ENCODE data around the gene SEPTIN2. TPM values are rescaled to one million over a fixed set of nuclear protein-coding genes. Genes with fewer than 3 reads are reported as not detected.
"Not testable (repeated sequence)": the region's sequence is repeated elsewhere in the genome, so short reads cannot be mapped to it uniquely, and the experiment has no call there.

Gene SEPTIN2
- total RNA-seq, 1 donor from 2014 or later = 529 TPM

DNA sequence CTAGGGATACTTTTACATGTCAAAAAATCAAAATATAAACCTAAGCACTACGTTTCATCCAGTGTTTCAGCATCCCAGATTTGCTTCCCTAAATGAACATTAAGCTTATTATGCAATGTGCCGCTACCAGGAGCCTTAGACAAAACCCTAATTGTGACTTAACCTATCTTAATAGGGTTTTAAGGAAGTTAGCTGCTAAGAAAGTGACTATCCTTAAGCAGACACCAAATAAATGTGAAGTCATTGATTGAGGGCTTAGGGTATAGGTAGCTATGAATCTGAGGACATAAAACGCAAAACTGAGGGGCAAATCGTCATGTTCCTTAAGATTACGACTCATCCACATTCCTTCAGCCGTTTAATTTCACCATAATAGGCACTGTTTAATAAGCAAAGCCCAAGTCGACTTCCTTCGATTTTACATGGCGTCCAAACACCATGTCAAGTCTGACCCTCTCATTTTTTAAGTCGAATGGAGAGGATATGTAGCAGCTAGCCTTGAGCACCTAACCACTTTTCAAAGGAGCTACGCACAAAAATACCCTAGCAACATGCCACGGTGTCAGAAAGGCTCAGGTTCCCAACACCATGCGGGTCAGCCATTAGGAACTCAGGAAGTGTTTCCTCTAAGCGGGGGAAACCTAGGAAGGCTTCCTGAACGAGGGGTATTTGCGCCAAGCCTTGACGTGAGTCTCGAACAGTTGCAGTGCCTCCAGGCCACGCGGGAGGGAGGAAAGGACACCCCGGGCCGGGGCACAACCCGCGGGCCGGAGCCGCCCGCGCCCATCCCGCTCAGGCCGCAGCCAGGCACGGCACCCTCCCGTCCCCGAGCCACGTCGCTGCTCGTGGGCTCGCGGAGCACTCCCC, 1.3 kb upstream of the SEPTIN2 start:
- DNase-seq = peak; percentile 66

- DNase-seq = peak; percentile 100
Measured at GRCh38 chr2:241315093-241315878, 439 bp upstream of the SEPTIN2 start, which contains the start of gene HDLBP. Gene HDLBP (minus strand): TSS chr2:241315672. CDS start chr2:241266869, 48,803 bp downstream.

DNA sequence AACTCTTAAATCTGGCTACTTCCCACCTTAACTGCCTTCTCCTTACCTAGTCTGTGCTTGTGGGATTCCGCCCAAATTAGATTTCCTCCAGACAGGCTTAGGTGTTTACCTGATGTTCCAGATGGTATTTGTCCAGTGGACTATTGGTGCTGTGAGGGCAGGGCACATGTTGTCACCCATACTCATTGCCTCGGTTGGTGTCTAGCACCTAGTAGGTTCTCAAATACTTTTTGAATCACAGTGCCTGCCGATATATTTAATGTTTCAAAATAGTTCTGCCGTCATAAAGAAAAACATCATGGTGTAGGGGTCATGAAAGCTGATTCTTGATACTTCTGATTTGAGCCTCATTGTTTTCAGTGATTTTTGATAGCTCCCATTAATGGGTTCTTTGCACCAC, 1.1 kb downstream of the SEPTIN2 start:
- peak; percentile 24 for DNase-seq

DNA sequence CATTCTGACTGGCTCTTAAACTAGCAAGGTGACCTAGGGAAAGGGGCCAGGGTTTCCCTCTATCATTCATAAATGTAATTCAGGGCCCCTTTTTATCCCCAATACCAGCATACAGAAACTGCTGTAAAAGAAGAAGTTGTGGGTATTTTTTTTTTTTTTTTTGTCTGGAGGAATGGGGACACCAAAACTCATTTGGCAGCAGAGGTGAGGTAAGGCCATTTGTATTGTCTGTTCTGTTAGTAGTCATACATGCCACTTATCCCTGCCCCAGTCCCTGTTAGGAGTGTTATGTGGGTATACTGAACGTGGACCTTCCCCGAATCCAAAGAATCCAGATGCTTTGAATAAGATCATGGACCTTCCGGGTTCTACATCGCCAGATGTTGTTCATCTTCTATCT, 1.7 kb downstream of the SEPTIN2 start:
- no peak for DNase-seq

DNA sequence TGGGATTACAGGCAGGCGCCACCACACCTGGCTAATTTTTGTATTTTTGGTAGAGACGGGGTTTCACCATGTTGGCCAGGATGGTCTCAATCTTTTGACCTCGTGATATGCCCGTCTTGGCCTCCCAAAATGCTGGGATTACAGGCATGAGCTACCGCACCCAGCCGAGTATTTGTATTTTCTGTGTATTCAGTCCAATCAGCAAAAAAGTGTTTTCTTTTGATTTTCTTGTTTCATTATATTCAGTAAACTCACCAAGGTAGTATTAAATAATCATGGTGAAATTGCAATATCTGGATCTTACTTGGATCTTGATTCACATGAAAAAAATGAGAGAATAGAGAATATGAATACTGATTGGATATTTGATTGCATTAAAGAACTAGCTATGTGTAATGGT, 3.1 kb downstream of the SEPTIN2 start:
- not testable (repeated sequence) for DNase-seq

- no peak for DNase-seq
Measured at GRCh38 chr2:241320394-241320793, 4.7 kb downstream of the SEPTIN2 start.

DNA sequence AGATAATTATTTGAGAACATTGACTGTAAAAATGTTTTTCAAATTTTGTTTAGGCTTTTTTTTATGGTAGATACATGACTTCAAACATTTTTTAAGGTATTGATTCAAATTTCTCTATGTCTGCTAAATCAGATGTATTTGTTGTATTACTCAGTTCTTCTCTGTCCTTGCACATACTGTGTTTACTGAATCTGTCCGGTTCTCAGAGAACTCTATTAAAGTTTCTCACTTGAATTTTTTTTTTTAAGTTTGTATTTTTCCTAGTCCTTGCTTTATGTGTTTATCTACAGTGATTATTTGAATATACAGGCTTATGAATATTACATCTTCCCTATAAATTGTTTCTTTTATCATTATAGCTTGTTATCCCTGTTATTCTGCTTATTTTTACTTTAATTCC, 5.3 kb downstream of the SEPTIN2 start:
- no peak for DNase-seq

GRCh38 chr2:241321886-241322285, 6.2 kb downstream of the SEPTIN2 start:
- no peak for DNase-seq

DNA sequence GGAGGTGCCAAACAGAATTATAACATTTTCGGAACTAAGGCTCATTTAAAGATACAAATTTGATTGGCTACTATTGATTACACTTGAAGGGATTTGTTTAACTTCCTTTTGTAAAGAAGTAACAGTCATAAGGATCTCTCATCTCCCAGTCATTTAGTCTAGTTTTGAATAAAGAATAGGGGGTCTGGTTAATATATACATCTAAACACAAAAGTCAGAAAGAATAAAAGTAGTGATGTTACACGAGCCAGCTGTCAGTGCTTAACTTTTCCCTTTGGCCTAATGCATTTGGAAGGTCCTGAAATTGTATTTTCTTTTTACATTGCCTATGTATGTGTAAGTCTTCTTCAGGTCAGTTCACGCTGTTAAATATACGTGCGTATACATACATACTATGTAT, 8.1 kb downstream of the SEPTIN2 start:
- no peak for DNase-seq

DNA sequence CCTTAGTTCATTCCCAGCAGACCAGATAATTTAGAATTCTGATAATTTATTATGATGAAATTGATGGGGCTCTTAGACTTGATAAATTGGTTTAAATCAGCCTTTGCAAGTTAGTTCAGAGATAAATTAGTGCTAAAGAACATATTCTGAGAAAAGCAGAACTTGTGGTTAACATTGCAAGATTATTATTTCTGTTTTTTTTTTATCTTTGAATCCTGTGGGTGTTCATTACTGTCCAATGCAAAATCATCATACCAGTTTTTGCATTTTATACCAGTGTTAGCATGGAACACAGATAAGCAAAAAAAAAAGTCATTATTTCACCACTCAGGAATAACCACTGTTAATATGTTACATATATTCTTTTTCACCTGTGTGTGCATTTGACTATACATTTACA, 9.1 kb downstream of the SEPTIN2 start:
- no peak for DNase-seq

- no peak for DNase-seq
Measured at GRCh38 chr2:241325257-241325656, 9.5 kb downstream of the SEPTIN2 start.

GRCh38 chr2:241329669-241330615, 14.2 kb downstream of the SEPTIN2 start:
- DNase-seq = no peak

DNA sequence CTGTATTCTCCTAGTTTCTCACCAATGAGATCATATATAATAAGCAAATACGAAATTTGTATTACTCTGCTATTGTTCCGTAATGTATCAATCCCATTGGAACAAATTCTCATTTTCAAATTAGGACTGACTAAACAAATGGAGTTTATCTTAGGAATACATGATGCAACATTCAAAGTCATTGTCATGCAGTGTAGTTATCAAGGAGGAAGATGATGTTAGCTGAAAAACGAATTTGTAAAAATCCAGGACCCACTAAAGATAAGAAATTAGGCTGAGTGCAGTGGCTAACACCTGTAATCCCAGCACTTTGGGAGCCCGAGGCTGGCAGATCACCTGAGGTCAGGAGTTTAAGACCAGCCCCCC, 14.9 kb downstream of the SEPTIN2 start:
- DNase-seq = no peak

GRCh38 chr2:241334813-241335212, 19.1 kb downstream of the SEPTIN2 start:
- no peak for DNase-seq

DNA sequence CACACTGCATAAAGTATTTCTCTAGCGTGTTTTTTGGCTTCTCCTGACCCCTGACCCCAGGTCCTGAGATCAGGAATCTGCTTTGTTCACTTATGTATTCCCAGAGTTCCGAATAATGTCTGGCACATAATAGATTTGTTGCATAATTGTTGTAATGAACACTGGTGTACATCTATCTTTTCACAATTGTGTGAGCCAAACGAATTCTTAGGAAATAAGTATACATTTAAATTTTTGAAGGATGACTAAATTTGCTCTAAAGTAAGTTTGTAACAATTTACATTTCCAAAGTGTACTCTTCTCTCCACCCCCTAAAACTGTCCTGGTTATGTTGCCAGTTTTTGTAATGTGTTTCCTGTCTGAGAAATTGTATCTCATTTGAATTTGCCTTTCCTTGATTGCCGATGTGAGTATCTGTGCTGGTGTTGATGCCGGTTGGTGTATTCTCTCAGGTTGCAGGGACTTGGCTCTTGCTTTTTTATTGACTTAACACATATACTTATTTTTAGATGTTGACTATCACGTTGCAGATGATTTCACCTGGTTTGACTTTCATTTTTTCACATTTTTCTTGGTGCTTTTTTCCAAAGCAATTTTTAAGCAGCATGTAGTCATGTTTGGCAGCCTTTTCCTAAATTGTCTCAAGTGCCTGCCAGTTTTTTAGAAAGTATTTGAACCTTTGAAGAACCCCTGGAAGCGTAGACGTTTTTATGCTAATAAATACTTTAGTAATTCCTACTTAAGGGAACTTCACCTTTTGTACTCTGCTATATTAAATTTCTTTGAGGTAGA, 24.3 kb downstream of the SEPTIN2 start:
- peak; percentile 18 for DNase-seq

DNA sequence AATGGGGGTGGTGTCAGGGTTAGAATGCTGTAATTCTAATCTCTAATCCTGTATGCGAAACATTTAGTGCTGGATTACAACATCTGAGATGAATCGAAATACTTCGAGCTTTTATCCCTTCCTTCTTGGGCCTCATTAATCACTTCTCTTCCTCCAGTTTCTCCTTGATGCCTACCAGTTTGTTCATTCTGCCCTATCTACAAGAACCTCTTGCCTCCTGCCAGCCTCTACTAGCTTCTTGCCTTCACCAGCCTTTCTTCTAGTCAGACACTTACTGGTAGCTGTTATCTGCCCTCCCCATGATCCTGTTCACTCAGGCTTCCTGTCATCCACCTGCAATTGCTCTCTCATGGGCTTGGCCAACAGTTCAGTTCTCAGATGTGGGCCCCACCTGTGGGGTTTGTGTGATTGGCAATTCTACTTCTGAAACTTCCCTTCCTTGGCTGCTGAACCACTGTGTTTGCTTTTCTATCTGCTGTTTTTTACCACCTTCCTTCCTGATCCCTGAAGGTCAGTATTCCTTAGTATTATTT, 25.0 kb downstream of the SEPTIN2 start:
- no peak for DNase-seq

- DNase-seq = no peak
Measured at GRCh38 chr2:241344925-241345651, 29.4 kb downstream of the SEPTIN2 start.

- DNase-seq = no peak
Measured at GRCh38 chr2:241349941-241350340, 34.2 kb downstream of the SEPTIN2 start.

DNA sequence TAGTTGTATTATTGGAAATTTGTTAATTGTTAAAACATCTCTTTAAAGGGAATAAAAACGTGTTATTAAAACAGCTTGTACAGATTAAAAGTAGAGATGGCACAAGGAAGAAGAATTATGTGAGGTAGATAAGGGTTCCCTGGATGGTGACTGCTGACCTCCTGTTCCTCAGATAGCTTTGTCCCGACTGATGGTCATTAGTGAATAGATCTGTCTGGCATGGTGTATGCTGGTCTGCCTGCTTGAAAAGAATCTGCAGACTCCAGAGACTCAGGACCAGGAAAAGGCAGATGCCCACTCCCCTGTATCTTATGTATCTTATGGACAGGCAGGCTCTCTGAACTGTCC, 34.8 kb downstream of the SEPTIN2 start:
- DNase-seq = no peak

DNA sequence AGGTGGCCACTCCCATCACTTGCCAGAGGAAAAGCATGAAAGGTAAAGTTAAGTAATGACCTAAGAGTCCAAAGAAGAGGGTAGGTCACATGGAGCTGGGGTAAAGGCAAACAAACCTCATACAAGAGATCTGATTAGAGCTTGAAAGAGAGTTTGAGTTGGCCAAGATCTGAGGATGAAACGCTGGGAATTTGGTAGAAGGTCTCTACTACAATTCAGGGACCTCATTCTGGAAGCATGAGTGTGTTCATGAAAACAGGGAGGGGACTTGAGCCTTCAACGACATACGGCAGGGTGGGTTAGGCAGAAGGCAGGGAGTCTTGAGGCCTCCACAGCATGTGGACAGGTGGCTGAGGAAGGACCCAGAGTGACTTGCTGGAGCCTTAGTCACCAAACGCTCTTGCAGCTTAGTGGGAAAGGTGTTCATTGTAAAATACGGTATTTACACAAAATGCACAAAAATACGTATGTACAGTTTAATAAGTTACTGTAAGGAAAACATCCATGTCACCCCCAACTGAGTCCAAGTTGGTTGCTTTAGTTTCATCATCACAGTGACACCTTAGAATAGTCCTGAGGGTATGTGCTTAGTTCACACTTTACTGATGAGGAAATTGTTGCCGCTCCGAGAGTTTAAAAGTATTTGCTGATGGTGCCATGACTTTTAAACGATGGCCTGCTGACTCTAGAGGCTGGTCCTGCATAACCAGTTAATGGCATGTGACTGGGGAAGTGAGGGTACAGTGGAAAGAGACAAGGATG, 35.3 kb downstream of the SEPTIN2 start:
- DNase-seq = no peak
